GOT3 (cell line): Measurements from ENCODE around the gene MAD2L1BP.
A peak's percentile ranks its signal among the peaks of the same experiment; 100 is the strongest.
"Not testable (repeated sequence)": the region's sequence is repeated elsewhere in the genome, so short reads cannot be mapped to it uniquely, and the experiment has no call there.

ENCODE experiments used
- DNase-seq: peaks from one replicate; lab custom pipeline; 2025; ENCODE audit warnings: mixed read lengths; lab: John Stamatoyannopoulos, UW

The MAD2L1BP gene, protein sequence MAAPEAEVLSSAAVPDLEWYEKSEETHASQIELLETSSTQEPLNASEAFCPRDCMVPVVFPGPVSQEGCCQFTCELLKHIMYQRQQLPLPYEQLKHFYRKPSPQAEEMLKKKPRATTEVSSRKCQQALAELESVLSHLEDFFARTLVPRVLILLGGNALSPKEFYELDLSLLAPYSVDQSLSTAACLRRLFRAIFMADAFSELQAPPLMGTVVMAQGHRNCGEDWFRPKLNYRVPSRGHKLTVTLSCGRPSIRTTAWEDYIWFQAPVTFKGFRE

DNA sequence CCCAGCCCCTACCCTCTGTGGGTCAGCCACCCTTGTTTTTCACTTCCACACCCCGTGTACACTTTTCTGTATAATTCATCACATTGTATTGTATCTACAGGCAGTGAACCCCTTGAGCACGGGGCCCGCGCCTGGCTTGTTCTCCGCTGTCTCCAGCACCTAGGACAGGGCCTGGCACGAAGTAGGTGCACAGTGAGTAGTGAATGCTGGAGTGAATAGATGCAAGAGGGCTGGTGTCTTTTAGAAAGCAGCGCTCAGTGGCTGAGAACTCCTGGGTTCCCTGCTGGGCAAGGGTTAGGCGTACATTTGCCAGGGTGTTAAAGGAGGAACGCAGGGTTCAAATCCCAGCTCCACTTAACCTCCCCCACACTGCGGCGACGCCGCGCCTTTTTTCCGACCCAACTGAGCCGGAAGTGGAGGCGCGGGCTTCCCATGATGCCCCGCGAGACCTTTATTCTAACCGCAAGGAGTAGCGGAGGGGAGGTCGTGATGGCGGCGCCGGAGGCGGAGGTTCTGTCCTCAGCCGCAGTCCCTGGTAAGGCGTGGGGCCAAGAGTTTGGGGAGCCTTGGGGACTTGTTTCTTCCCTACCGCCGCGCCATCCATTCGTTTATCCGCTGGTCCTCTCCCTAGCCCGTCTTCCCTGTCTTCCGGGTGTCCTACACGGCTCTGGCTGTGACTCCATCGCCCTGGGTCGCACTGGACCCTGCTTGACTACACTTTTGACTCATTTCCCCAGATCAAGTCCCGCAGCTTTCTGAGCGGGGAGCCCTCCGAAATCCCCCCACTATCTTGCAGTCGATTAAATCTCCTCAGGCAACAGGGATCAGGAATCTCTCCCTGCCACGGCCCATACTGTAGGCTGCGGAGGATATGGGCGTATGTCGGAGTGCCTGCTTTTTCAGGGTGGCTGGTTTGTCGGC is at the start of gene MAD2L1BP:
MAD2L1BP (plus strand) TSS at position 454 of the 921 bp plus-strand sequence; CDS start at position 490, 36 bp downstream.
- DNase-seq = peak; percentile 17

DNA sequence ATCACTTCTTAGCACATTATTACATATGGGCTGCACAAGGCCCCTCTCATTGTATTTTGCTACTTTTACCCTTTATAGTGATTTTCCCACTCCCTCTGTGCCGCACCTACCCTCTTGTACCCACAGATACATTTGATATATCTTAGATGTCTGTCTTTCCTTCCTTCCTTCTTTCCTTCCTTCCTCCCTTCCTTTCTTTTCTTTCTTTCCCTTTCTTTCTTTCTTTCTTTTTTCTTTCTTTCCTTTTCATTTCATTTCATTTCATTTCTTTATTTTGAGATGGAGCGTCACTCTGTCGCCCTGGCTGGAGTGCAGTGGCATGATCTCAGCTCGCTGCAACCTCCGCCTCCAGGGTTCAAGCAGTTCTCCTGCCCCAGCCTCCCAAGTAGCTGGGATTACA is 47.4 kb upstream of the MAD2L1BP start:
- no peak for DNase-seq

DNA sequence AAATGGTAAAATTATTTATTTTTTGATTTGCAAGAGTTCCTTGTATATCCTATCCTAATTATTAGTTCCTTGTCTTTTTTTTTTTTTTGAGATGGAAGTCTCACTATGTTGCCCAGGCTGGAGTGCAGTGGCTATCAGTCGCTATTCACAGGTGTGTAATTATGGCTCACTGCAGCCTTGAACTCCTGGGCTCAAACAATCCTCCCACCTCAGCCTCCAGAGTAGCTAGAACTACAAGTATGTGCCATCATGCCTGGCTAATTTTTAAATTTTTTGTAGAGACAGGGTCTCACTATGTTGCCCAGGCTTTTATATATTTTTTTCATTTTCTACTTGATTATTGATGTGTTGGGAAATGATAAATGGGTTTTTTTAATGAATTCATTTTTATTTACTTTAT is 46.1 kb upstream of the MAD2L1BP start:
- DNase-seq = not testable (repeated sequence)

DNA sequence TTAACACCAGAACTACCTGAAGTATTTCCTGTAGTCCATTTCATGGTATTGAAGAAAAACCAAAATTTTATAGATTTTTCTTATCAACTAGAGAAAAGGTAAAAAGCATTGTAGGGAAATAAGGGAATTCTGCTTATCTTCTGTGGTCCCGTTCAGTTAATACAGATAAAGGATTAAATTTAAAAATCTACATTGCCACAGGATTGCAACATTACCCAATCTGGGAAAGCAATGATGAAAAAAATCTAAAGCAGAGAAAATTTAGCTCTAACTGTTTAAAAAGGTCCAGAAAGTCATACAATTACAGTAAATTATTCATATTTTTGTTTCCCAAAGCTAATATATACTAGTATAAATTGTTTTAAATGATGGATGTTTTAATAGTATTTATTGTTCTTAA is 41.7 kb upstream of the MAD2L1BP start:
- DNase-seq = no peak

DNA sequence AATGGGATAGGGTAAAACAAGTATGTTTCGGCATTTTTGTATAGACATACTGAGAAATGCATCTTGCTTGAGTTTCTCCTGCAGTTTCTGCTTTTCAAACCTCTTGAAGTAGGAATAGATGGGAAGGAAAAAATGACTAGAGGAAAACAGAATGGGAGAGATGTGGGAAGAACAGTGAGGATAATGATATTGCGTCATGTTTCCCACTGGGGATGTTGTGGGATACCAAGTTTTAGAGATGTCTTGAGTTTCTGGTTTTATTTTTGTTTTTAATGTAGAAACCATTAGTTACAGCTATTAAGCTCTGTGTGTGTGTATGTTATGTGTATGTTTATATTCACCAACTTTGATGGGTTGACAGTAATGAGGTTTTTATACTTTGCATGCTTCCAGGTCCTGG is 35.0 kb upstream of the MAD2L1BP start:
- DNase-seq = no peak

DNA sequence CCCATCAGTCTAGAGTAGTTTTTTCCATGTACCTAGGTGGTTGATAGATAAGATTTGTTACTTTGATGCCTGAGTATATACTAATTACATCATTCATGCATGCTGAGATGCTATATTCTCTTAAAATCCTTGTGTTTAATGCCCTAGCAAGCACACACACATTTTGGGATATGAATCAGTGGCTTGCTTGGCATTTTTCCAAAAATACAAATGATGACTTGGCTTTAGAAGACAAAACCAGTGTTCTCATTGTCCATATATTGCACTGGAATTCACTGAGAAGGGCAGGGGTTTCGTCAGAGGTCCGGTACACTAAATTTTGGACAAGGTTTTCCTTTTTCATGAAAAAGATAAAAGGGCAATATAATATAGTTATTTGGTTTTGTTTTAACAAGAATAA is 31.5 kb upstream of the MAD2L1BP start:
- DNase-seq = no peak

DNA sequence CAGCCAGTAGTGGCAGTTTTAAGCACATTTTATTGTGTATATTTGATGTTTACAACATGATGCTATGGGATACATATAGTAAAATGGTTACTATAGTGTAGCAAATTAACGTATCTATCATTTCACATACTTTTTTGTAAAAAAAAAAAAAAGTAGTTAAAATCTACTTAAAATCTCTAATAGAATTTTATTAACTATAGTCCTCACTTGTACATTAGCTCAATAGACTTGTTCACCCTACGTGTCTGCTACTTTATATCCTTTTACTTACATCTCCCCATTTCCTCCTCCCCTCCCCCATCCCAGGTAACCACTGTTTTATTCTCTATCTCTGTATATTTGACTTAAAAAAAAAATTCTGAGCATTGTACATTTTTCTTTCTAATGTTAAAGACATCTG is 29.6 kb upstream of the MAD2L1BP start:
- no peak for DNase-seq

DNA sequence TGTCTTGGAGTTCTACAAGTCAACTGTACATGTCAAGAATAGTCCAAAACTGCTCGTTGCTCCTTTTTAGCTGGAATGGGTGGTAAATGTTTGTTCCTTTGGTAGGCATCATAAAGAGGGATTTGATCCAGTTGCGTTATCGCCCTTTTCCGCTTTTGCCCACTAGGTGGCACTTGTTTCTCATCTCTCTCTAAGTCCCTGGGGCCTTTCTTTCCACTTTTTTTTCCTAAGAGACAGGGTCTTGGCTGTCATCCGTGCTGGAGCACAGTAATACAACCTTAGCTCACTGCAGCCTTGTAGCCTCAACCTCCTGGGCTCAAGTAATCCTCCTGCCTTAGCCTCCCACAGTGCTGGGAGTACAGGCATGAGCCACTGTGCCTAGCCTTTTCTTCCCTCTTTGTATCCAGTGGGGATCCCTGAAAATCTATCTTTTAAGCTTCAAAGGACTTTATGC is 27.3 kb upstream of the MAD2L1BP start:
- DNase-seq = no peak

DNA sequence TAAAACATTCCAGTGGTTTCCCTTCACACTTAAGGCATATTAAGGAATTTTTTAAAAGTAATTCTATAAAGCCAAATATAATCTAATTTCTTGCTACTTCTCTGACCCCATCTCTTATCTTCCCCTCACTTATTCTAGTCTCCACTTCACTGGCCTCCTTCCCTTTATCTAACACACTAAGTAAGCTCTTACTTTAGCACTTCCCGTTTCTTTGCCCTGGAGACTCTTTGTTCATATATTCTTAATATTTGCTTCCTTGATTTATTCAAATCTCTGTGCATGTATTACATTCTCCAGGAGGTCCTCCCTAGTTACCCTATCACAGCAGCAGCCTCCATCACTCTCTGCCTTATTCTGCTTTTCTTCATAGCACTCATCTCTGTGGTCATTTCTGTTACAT is 26.8 kb upstream of the MAD2L1BP start:
- no peak for DNase-seq

DNA sequence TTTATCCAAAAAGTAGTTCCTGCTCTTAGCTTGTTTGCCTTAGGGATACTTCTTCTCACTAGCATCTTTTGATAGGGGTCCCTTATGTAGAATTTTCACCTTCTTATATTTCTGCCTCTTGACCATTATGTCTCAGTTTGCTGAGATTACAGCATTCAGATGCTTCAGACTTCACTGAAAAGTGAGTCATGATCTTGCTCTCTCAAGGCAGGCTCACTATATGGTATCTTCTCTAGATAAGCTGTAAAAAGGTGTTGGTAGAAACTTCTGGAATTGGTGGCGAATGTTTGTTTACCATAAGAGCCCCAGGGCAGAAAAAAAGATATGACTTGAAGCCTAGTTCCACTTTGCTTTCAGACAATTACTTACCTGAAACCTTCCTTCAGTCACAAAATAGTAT is 26.2 kb upstream of the MAD2L1BP start:
- DNase-seq = no peak

DNA sequence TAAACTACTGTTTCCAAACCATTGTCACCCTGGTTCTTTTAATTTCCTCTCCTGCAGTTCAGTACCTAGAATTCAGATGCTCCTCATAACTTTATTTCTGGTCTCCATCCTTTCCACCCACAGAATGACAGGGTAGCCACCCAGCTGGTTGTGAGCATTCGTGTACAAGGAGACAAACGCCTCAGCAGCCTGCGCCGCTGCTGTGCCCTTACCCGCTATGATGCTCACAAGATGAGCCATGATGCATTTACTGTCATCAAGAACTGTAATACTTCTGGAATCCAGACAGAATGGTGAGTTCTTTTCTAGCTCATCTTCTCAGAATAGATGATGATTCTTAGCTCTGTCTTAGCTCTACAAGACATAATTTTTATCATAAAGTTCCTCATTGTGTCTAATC is 25.2 kb upstream of the MAD2L1BP start:
- no peak for DNase-seq

DNA sequence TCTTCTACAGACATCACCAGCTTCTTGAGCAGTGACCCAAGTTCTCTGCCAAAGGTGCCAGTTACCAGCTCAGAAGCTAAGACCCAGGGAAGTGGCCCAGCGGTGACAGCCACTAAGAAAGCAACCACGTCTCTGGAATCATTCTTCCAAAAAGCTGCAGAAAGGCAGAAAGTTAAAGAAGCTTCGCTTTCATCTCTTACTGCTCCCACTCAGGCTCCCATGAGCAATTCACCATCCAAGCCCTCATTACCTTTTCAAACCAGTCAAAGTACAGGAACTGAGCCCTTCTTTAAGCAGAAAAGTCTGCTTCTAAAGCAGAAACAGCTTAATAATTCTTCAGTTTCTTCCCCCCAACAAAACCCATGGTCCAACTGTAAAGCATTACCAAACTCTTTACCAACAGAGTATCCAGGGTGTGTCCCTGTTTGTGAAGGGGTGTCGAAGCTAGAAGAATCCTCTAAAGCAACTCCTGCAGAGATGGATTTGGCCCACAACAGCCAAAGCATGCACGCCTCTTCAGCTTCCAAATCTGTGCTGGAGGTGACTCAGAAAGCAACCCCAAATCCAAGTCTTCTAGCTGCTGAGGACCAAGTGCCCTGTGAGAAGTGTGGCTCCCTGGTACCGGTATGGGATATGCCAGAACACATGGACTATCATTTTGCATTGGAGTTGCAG is 21.8 kb upstream of the MAD2L1BP start:
- no peak for DNase-seq

DNA sequence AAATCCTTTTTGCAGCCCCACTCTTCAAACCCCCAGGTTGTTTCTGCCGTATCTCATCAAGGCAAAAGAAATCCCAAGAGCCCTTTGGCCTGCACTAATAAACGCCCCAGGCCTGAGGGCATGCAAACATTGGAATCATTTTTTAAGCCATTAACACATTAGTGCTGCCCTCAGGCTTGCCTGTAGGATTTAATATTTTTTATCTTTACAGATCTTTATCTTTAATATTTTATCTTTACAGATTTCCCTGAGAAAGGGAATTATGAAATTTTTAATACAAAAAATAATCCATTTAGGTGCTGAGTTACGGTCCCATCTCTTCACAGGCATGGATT is 21.3 kb upstream of the MAD2L1BP start:
- no peak for DNase-seq

DNA sequence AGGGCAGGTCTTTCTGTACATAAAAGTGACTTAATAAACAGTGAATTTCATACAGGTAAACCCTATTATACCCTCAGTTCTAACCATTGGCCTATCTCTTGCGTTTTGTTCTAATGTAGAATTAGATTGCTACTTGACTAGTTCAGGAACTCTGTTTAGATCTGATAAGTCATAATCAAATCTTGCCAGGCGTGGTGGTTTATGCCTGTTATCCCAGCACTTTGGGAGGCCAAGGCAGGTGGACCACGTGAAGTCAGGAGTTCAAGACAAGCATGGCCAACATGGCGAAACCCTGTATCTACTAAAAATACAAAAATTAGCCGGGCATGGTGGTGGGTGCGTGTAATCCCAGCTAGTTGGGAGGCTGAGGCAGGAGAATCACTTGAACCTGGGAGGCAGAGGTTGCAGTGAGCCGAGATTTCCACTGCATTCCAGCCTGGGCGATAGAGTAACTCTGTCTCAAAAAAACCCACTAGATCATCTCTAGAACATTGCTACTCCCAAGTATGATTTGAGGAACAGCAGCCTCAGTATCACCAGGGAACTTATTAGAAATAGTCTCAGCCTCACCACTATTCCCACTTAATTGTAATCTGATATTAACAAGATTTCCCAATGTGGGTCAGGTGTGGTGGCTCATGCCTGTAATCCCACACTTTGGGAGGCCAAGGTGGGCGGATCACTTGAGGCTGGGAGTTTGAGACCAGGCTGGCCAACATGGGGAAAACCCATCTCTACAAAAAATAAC is 18.7 kb upstream of the MAD2L1BP start:
- no peak for DNase-seq

DNA sequence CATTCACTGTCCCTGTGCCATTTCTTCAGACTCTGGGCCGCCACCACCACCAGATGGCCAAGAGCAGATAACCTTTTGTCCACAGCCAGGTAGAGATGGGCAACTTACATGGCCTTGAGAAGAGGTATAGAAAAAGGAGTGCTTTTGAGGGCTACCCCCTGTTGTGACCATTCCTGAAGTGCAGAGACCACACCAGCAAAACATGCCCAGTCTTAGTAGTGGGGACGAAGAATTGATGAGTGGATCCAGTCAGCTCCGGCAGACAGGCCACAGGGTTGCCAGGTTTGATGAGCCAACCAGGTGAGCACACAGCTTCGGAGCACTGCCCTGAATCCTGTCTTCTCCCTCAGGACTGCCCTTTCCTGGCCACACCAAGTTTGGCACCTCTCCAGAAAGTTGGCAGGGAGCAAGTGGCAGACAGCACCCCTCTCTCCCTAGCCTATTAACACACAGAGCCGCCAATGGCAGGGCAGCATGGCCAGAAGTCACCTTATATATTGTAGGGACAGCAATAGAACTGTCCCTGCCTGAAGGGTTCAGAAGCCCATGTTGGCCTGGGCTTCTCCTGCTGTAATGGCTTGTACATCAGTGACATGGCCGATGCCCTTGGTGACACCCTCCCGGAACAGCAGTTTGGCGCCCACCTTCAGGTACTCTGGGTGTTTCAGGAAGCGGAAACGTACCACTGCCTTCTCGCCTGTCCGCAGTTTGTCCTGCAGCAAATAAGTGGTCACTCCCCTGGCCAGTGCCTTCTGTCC is 14.4 kb upstream of the MAD2L1BP start:
- DNase-seq = no peak

DNA sequence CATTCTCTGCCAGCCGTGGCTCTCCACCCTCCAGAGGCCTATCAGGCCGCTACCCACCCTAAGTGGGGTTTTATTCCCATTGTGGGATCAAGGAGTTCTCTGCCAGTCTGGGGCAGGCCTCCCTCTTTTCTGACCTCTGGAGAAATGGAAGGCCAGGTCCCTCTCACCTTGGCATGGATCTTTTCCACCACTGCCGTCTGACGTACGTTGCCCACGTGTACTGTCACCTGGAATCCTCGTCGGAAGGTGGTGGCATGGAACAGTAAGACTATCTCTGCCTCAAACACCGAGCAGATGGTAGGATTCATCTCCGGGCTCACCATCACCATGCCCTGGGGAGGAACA is 13.8 kb upstream of the MAD2L1BP start:
- DNase-seq = no peak

DNA sequence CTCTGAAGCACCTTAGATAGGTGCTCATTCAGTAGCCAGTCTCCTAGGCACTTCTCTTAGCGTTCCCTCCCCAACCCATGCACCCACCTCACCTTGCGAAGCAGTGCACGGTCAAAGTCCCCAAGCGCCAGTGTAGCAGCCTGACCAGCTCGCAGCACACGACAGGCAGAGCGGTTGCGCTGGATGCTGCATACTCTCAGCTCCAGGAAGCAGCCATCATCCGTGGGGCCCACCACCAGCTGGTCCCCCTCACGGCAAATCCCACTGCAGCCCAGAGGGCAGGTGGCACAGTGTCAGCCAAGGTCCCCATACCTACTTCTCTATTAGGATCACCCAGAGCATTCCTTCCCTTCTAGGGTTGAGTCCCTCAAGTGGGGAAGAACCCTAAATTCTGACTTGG is 13.1 kb upstream of the MAD2L1BP start:
- DNase-seq = no peak

DNA sequence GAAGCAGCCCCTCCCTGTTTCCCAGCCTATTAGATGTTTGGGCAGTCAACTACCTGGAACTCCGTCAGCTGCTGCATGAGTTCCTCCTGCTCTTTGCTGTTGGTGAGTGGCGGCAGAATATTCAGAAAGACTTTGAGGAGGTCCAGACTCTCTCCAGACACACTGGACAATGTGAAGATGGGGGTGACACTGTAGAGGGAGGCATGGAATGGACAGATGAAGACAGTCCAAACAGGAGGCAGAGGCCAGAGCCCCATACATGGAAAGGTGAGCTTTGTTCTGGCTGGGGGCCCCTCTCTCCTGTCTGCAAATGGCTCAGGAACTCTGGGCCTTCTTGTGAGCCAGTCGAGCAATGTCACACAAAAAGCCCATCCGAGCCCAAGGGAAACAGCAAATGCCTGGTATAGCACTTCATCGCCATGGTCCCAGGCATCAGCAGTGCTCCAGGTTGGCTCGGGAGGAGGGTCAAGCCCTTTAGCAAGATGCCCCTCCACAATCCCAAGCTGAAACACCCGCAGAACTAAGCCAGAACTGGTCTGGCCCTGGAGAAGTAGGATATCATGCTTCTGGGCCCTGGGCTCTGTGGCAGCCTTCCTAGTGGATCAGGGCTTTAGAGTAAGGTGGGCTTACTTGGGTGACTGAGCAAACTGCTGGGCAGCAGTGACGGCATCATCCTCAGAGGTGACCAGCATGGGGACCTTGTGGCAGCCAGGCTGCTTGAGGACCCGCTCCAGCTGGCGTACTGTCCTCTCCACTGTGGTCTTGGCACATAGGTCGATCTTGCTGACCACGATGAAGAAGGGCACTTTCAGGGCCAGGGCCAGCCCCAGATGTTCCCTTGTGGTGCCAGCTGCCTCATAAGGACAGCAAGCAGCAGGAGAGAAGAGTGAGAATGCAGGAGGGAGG is 11.5 kb upstream of the MAD2L1BP start:
- DNase-seq = no peak

DNA sequence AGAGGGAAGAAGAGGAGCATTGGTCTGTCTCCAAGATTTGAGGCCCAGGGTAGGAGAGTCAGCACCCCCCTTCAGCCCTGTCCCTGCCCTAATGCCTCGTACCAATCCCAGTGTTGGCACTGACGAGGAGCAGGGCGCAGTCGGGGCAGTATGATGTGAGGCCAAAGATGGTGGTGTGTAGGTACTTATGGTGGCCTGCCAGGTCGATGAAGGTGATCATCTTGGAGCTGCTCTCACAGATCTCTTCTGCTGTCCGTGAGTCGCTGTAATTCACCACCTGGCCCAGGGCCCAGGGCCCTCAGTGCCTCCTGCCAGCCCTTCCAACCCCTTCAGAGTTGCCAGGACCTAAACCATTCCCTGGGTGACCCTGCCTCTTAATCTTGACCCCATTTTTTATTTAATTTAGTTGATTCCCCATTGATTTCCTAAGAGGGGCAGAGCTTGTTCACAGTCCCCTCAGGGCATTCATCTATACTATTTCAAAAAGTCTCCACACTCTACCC is 10.8 kb upstream of the MAD2L1BP start:
- no peak for DNase-seq

DNA sequence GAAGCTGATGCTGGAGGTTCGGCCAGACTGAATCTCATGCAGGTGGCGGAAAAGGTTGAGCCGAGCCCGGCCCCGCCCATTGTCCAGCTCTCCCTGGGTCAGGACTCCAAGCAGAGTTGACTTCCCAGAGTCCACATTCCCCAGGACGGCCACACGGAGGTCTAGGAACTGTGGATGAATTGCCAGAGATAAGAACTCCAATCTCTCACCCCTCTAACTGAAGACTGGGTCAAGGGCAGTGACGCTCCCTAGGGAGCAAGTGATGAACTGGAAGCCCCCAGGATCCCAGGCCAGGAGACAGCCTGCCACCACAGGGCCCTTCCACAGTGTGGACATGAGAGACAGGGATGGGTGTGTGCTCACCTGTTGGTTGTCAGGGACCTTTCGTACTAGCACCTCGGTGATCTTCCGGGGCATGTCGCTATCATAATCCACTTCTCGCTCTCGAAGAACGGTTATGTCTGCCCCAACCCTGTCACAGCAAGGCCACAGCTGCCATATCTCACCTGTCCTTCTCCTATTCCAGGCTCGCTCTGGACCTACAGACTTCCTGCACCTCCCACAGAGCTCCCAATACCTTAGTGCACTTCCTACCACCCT is 10.1 kb upstream of the MAD2L1BP start:
- no peak for DNase-seq
